ENCODE results near the gene DIPK1C. TPM values are rescaled to one million over a fixed set of nuclear protein-coding genes. Genes with fewer than 3 reads are reported as not detected.
A peak's percentile ranks its signal among the peaks of the same experiment; 100 is the strongest.

DIPK1C gene
- total and polyA plus RNA-seq, 3 experiments from 2014 or later = not detected

DNA sequence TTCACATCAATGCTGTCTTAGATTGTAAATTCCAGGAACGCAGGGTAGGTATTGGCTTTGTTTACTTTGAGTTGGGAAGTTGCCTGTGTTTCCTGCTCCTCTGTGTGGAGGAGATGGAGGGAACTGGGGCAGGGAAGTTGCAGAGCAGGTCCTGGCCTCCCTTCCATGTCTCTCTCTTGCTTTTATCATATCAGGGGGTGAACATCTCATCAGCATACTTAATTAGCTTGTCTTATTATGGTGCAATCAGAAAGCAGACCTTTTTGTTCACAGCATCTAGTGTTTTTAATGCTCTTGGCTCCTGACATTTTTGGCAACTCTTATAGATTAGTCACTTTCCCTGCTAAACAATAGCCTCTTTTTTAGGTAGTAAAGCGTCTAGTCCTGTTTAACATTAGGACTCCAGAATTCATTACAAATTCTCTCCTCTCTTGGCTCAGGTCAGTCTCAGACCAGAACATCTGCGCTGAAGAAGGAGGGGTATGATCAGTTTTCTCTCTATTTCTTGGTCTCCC, 11.5 kb upstream of the DIPK1C start:
- POLR2A ChIA-PET = no interaction called here
- no peaks in the 10 kb centered on the region for H3K27me3 ChIP-seq (ENCODE audit: insufficient read depth, low read length, poor library complexity, severe bottlenecking)
- Mint-ChIP-seq H3K9me3 (peaks cover 7 to 8% (median 8%) of the 10 kb centered on the region in 5 donors), H3K4me1 (no peaks in the 10 kb centered on the region), H3K36me3 (peaks cover 0 to 4% (median 0%) of the 10 kb centered on the region in 3 donors), H3K27ac (no peak overlapping the region), H3K4me3 (no peak overlapping the region), H3K27me3 (peaks cover 0 to 7% of the 10 kb centered on the region in 2 donors)
- H3K4me3 ChIP-seq (ENCODE audit: low read length) = no peak overlapping the region
- DNase-seq = no peak
- no peak overlapping the region for H3K27ac ChIP-seq (ENCODE audit: low read depth, low read length)
- H3K36me3 ChIP-seq (ENCODE audit: insufficient read depth, low read length) = no peaks in the 10 kb centered on the region
- CTCF ChIA-PET = no interaction called here
- no peaks in the 10 kb centered on the region for H3K9me3 ChIP-seq (ENCODE audit: low read length)
- no peaks in the 10 kb centered on the region for H3K4me1 ChIP-seq (ENCODE audit: insufficient read depth, low read length)

- Histone ChIP-seq H3K9me3 (ENCODE audit: low read length) (no peaks in the 10 kb centered on the region), H3K4me3 (ENCODE audit: low read length) (no peak overlapping the region), H3K27ac (ENCODE audit: low read depth, low read length) (no peak overlapping the region), H3K27me3 (ENCODE audit: insufficient read depth, low read length, poor library complexity, severe bottlenecking) (no peaks in the 10 kb centered on the region), H3K4me1 (ENCODE audit: insufficient read depth, low read length) (no peaks in the 10 kb centered on the region), H3K36me3 (ENCODE audit: insufficient read depth, low read length) (no peaks in the 10 kb centered on the region)
- POLR2A ChIA-PET = no interaction called here
- Mint-ChIP-seq H3K36me3 (peaks cover 0 to 4% (median 0%) of the 10 kb centered on the region in 3 donors), H3K9me3 (peaks cover 7 to 8% (median 8%) of the 10 kb centered on the region in 5 donors), H3K27me3 (peaks cover 5 to 7% of the 10 kb centered on the region in 2 donors), H3K27ac (peak overlapping the region in 2 of 8 donors; percentile 2 to 33), H3K4me1 (no peaks in the 10 kb centered on the region), H3K4me3 (no peak overlapping the region)
- CTCF ChIA-PET = no interaction called here
- no peak for DNase-seq
Observed at GRCh38 chr18:74465775-74466174, 8.7 kb upstream of the DIPK1C start.

- CTCF ChIA-PET = no interaction called here
- Mint-ChIP-seq H3K9me3 (no peaks in the 10 kb centered on the region), H3K27me3 (peaks cover 0 to 5% of the 10 kb centered on the region in 2 donors), H3K36me3 (no peaks in the 10 kb centered on the region), H3K4me3 (no peak overlapping the region), H3K4me1 (peaks cover 0 to 6% (median 0%) of the 10 kb centered on the region in 3 donors), H3K27ac (no peak overlapping the region)
- no peak overlapping the region for H3K27ac ChIP-seq (ENCODE audit: low read depth, low read length)
- no peaks in the 10 kb centered on the region for H3K9me3 ChIP-seq (ENCODE audit: low read length)
- H3K4me3 ChIP-seq (ENCODE audit: low read length) = no peak overlapping the region
- H3K4me1 ChIP-seq (ENCODE audit: insufficient read depth, low read length) = no peaks in the 10 kb centered on the region
- POLR2A ChIA-PET = no interaction called here
- H3K36me3 ChIP-seq (ENCODE audit: insufficient read depth, low read length) = no peaks in the 10 kb centered on the region
- no peaks in the 10 kb centered on the region for H3K27me3 ChIP-seq (ENCODE audit: insufficient read depth, low read length, poor library complexity, severe bottlenecking)
- no peak for DNase-seq
Observed at GRCh38 chr18:74463983-74464382, 6.9 kb upstream of the DIPK1C start.

GRCh38 chr18:74463254-74463653, 6.1 kb upstream of the DIPK1C start:
- H3K4me1 Mint-ChIP-seq = peaks cover 2 to 11% (median 2%) of the 10 kb centered on the region in 3 donors
- Histone ChIP-seq H3K4me1 (ENCODE audit: insufficient read depth, low read length) (no peaks in the 10 kb centered on the region), H3K4me3 (ENCODE audit: low read length) (no peak overlapping the region), H3K9me3 (ENCODE audit: low read length) (no peaks in the 10 kb centered on the region), H3K27me3 (ENCODE audit: insufficient read depth, low read length, poor library complexity, severe bottlenecking) (no peaks in the 10 kb centered on the region), H3K27ac (ENCODE audit: low read depth, low read length) (no peak overlapping the region), H3K36me3 (ENCODE audit: insufficient read depth, low read length) (no peaks in the 10 kb centered on the region)
- no peaks in the 10 kb centered on the region for H3K36me3 Mint-ChIP-seq
- no peaks in the 10 kb centered on the region for H3K9me3 Mint-ChIP-seq
- H3K27ac Mint-ChIP-seq = no peak overlapping the region
- POLR2A ChIA-PET = no interaction called here
- CTCF ChIA-PET = interaction anchor here (1.3 kb wide), 1 partner anchor 110 kb away, joined by 6 read pairs; no protein-coding TSS in a partner anchor
- H3K27me3 Mint-ChIP-seq = peaks cover 3 to 7% of the 10 kb centered on the region in 2 donors
- no peak overlapping the region for H3K4me3 Mint-ChIP-seq
- DNase-seq = no peak

DNA sequence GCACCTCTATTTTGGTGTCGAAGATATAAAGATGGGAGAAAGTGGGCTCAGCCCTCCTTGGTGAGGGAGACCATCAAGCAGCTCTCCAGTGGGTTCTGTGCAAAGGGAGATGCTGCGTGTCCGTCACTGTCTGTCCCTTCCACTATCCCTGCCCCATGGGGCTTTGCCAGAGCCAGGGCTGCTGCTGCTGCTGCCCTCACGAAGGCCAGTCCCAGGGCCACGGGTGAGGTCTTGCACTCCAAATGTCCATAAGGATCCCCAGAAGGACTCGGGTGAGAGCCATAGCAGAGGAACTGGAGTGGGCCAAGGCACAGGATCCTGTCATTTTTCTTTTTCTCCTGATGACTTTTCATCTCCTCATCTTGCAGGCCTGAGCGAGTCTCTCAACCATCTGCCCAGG, 3.7 kb upstream of the DIPK1C start:
- Mint-ChIP-seq H3K27ac (no peak overlapping the region), H3K4me1 (peaks cover 4 to 20% (median 11%) of the 10 kb centered on the region in 3 donors), H3K36me3 (no peaks in the 10 kb centered on the region), H3K4me3 (no peak overlapping the region), H3K27me3 (peaks cover 11 to 17% of the 10 kb centered on the region in 2 donors), H3K9me3 (no peaks in the 10 kb centered on the region)
- H3K36me3 ChIP-seq (ENCODE audit: insufficient read depth, low read length) = no peaks in the 10 kb centered on the region
- no peaks in the 10 kb centered on the region for H3K9me3 ChIP-seq (ENCODE audit: low read length)
- H3K27me3 ChIP-seq (ENCODE audit: insufficient read depth, low read length, poor library complexity, severe bottlenecking) = peaks cover 3% of the 10 kb centered on the region
- CTCF ChIA-PET = interaction anchor here (1.3 kb wide), 1 partner anchor 33 kb away, joined by 4 read pairs; no protein-coding TSS in a partner anchor
- no peak overlapping the region for H3K27ac ChIP-seq (ENCODE audit: low read depth, low read length)
- H3K4me3 ChIP-seq (ENCODE audit: low read length) = no peak overlapping the region
- DNase-seq = no peak
- POLR2A ChIA-PET = no interaction called here
- H3K4me1 ChIP-seq (ENCODE audit: insufficient read depth, low read length) = no peaks in the 10 kb centered on the region

DNA sequence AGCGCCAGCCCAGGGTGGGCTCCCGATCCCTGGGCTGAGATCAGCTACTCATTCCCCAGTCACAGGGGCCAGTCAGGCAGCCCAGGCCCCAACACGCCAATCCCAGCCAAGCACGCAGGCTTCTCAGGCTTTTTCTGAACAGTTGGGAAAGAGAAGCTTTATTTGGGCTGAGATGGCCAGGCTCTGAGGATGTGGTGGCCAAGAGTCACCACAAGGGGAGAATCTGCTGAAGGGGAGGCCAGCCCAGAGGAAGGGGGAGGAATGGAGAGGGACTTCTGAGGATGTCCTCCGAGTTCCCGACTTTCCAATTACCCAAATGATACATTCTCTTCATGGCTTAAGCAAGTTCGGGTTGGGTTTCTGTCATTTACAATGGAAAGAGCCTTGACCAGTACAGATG, 2.8 kb upstream of the DIPK1C start:
- H3K4me3 Mint-ChIP-seq = no peak overlapping the region
- DNase-seq = no peak
- peaks cover 17 to 26% of the 10 kb centered on the region in 2 donors for H3K27me3 Mint-ChIP-seq
- no peaks in the 10 kb centered on the region for H3K36me3 Mint-ChIP-seq
- ChIA-PET CTCF (interaction anchor here (1.2 to 1.3 kb wide), 2 partner anchors 33 to 34 kb away, joined by 3 to 4 read pairs; no protein-coding TSS in a partner anchor), POLR2A (no interaction called here)
- H3K9me3 Mint-ChIP-seq = no peaks in the 10 kb centered on the region
- peaks cover 9% of the 10 kb centered on the region for H3K27me3 ChIP-seq (ENCODE audit: insufficient read depth, low read length, poor library complexity, severe bottlenecking)
- no peak overlapping the region for H3K4me3 ChIP-seq (ENCODE audit: low read length)
- no peaks in the 10 kb centered on the region for H3K4me1 ChIP-seq (ENCODE audit: insufficient read depth, low read length)
- H3K9me3 ChIP-seq (ENCODE audit: low read length) = no peaks in the 10 kb centered on the region
- H3K27ac Mint-ChIP-seq = no peak overlapping the region
- no peaks in the 10 kb centered on the region for H3K36me3 ChIP-seq (ENCODE audit: insufficient read depth, low read length)
- H3K27ac ChIP-seq (ENCODE audit: low read depth, low read length) = no peak overlapping the region
- peaks cover 4 to 20% (median 11%) of the 10 kb centered on the region in 3 donors for H3K4me1 Mint-ChIP-seq

DNA sequence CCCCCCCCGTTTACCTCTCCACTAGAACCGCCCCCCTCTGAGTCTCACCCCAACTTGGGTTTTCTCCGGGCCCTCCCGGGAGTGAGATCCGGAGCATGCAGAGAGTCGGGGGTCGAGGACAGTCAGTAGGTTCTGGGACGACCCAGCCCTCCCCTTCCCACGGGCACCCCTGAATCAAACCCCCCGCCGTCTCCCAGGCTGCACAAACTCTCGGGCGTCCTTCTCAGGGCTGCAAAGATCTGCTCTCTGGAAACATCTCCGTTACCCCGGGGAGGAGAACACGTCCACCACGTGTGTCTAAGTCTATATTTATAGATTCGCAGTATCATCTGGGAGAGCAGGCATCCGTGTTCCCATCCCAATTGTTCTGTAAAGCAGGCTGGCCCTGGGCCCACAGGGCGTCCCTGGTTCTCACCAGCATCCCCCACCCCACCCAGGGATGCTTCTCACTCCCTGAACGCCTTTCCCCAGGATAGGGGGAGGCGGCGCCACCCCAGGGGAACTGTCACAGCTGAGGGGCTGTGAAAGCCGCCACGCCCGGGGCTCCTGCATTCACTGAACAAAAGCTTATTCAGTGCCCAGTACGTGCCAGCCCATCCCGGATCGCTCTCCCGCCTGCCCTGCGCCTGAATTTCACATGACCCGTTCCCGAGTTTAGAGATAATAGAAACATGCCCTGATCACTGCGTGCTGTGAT, 765 bp upstream of the DIPK1C start:
- H3K27ac ChIP-seq (ENCODE audit: low read depth, low read length) = no peak overlapping the region
- ChIA-PET CTCF (no interaction called here), POLR2A (no interaction called here)
- Mint-ChIP-seq H3K4me3 (peak overlapping the region in 3 of 7 donors; percentile 44 to 74 (median 50)), H3K4me1 (peaks cover 4 to 20% (median 11%) of the 10 kb centered on the region in 3 donors), H3K9me3 (no peaks in the 10 kb centered on the region), H3K27me3 (peaks cover 26 to 44% of the 10 kb centered on the region in 2 donors), H3K36me3 (no peaks in the 10 kb centered on the region), H3K27ac (no peak overlapping the region)
- H3K4me1 ChIP-seq (ENCODE audit: insufficient read depth, low read length) = no peaks in the 10 kb centered on the region
- no peak overlapping the region for H3K4me3 ChIP-seq (ENCODE audit: low read length)
- DNase-seq = no peak
- peaks cover 9% of the 10 kb centered on the region for H3K27me3 ChIP-seq (ENCODE audit: insufficient read depth, low read length, poor library complexity, severe bottlenecking)
- no peaks in the 10 kb centered on the region for H3K36me3 ChIP-seq (ENCODE audit: insufficient read depth, low read length)
- no peaks in the 10 kb centered on the region for H3K9me3 ChIP-seq (ENCODE audit: low read length)

- Mint-ChIP-seq H3K36me3 (no peaks in the 10 kb centered on the region), H3K27me3 (peaks cover 23 to 49% of the 10 kb centered on the region in 2 donors), H3K9me3 (no peaks in the 10 kb centered on the region), H3K4me1 (peaks cover 4 to 20% (median 11%) of the 10 kb centered on the region in 3 donors), H3K27ac (no peak overlapping the region), H3K4me3 (peak overlapping the region in 2 of 7 donors; percentile 8 to 36)
- DNase-seq = peak in 1 of 5 donors; percentile 6
- CTCF ChIA-PET = no interaction called here
- H3K4me1 ChIP-seq (ENCODE audit: insufficient read depth, low read length) = no peaks in the 10 kb centered on the region
- no peaks in the 10 kb centered on the region for H3K9me3 ChIP-seq (ENCODE audit: low read length)
- no peak overlapping the region for H3K4me3 ChIP-seq (ENCODE audit: low read length)
- H3K36me3 ChIP-seq (ENCODE audit: insufficient read depth, low read length) = no peaks in the 10 kb centered on the region
- POLR2A ChIA-PET = no interaction called here
- H3K27me3 ChIP-seq (ENCODE audit: insufficient read depth, low read length, poor library complexity, severe bottlenecking) = peaks cover 12% of the 10 kb centered on the region
- no peak overlapping the region for H3K27ac ChIP-seq (ENCODE audit: low read depth, low read length)
Observed at GRCh38 chr18:74456349-74457042, 612 bp downstream of the DIPK1C start.
